Activated CD8-positive, alpha-beta memory T cell treated with anti-CD3 and anti-CD28 coated beads, Interleukin-2, amount 50 U/mL, for 1 hour (primary cell): ENCODE measurements around the gene CPT1C.
"Not testable (repeated sequence)": the region's sequence is repeated elsewhere in the genome, so short reads cannot be mapped to it uniquely, and the experiment has no call there.

ENCODE experiments used
- DNase-seq: peaks from one replicate; pipeline ENCODE4 v3.0.0-alpha.2; 2020; ENCODE audit errors: extremely low read depth

The CPT1C gene

GRCh38 chr19:49704888-49705642 lies 14.1 kb downstream of the CPT1C start:
- DNase-seq = no peak

GRCh38 chr19:49705919-49706318 lies 15.0 kb downstream of the CPT1C start:
- DNase-seq = no peak

- no peak for DNase-seq
These were observed 19.5 kb downstream of the CPT1C start for GRCh38 chr19:49710372-49710951.

GRCh38 chr19:49712397-49712859 lies 21.5 kb downstream of the CPT1C start:
- DNase-seq = no peak

- no peak for DNase-seq
These were observed 22.4 kb downstream of the CPT1C start for GRCh38 chr19:49713236-49713845.

- DNase-seq = no peak
These were observed 25.2 kb downstream of the CPT1C start for GRCh38 chr19:49716154-49716553.

- DNase-seq = no peak
These were observed 27.6 kb downstream of the CPT1C start for GRCh38 chr19:49718511-49718910.

- no peak for DNase-seq
These were observed 28.1 kb downstream of the CPT1C start for GRCh38 chr19:49718991-49719390.

GRCh38 chr19:49719420-49719819 lies 28.5 kb downstream of the CPT1C start:
- not testable (repeated sequence) for DNase-seq

GRCh38 chr19:49727217-49728030 lies 36.5 kb downstream of the CPT1C start:
- DNase-seq = no peak

- no peak for DNase-seq
These were observed 39.2 kb downstream of the CPT1C start for GRCh38 chr19:49730166-49730565.

- DNase-seq = no peak
These were observed 47.4 kb downstream of the CPT1C start for GRCh38 chr19:49738268-49738667.

GRCh38 chr19:49739098-49739497 lies 48.2 kb downstream of the CPT1C start:
- no peak for DNase-seq

GRCh38 chr19:49739933-49740332 lies 49.0 kb downstream of the CPT1C start:
- no peak for DNase-seq

- no peak for DNase-seq
These were observed 50.4 kb downstream of the CPT1C start for GRCh38 chr19:49741210-49741844.

- no peak for DNase-seq
These were observed 54.0 kb downstream of the CPT1C start for GRCh38 chr19:49744946-49745381.

GRCh38 chr19:49746206-49746958 lies 55.5 kb downstream of the CPT1C start:
- DNase-seq = no peak

- no peak for DNase-seq
These were observed 58.3 kb downstream of the CPT1C start for GRCh38 chr19:49749055-49749716.

GRCh38 chr19:49749771-49750170 lies 58.9 kb downstream of the CPT1C start:
- DNase-seq = no peak

GRCh38 chr19:49752701-49753100 lies 61.8 kb downstream of the CPT1C start:
- no peak for DNase-seq
